22Rv1 (cell line): ENCODE results near the gene HIGD1A.

Experiments
- H3K27ac ChIP-seq: fragments of 450-650 bp; 2 replicates; pipeline ENCODE4 v1.5.1; 2017
- CTCF ChIP-seq: fragments of 450-650 bp; IDR thresholded peaks from 2 replicates; pipeline ENCODE4 v1.5.1; 2017; ENCODE audit warnings: mild to moderate bottlenecking
- ZFX ChIP-seq: fragments of 450-650 bp; IDR thresholded peaks from 2 replicates; pipeline ENCODE4 v1.6.1; 2017; ENCODE audit warnings: antibody characterized with exemption, borderline replicate concordance

The HIGD1A gene

DNA sequence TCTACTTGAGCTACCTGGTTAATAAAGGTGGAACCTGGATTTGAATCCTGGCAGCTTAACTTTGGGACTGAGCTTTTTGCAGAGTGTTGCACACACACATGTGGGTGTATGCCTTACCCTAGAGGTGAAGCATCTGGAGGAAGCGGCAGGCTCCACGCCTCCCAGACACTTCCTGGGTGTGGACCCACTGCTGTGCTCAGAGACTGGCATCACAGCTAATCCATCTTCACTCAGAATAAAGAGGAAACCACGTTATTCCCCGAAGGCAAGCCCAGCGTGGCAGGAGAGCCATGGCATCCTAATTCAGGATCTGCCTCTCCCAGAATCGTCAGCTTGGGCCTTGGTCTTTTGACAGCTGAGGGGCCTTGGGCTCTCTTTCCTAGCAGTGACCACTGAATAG, 56.7 kb downstream of the HIGD1A start:
- no peak overlapping the region for H3K27ac ChIP-seq
- TF ChIP-seq ZFX (no peak), CTCF (no peak)

GRCh38 chr3:42746455-42747450, 57.5 kb downstream of the HIGD1A start:
- H3K27ac ChIP-seq: peak overlapping the region; percentile 35; the same call in 1 of the 2 replicates
- TF ChIP-seq ZFX (no peak), CTCF (no peak)

DNA sequence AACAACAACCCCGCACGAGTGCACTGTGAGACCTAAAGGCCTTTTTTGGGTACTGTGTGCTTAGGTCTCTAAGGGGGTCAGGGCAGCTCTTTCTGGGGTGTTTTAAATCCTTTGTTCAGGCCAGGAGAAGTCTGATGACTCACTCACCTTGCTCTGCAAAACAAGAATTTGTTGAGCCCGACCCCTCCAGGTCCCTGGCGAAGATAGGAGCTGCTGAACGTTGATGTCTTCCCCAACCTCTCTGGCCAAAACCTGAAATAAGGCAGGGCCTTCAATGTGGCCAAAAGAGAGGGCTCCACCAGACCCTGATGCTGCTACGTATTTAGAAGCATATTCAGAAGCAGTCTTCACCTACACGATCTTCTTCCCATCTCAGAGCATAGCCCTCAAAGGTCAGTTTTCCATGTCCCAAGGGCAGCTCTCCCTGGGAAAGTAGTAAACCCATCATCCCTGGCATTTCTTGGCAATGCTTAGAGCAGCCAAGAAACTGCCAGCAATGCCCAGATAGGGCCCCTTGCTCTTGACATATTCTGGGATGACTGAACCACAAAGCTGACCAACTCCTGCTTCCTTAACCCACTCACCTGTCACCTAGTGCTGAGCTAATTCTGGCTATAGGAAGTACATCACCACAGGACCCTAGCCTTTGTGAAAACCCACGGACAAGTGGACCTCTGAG, 58.4 kb downstream of the HIGD1A start:
- peak overlapping the region; percentile 35; the same call in 1 of the 2 replicates for H3K27ac ChIP-seq
- no peak for TF ChIP-seq ZFX
- TF ChIP-seq CTCF: no peak

GRCh38 chr3:42745291-42745745, 59.0 kb downstream of the HIGD1A start:
- H3K27ac ChIP-seq: no peak overlapping the region
- TF ChIP-seq CTCF (no peak), ZFX (no peak)

DNA sequence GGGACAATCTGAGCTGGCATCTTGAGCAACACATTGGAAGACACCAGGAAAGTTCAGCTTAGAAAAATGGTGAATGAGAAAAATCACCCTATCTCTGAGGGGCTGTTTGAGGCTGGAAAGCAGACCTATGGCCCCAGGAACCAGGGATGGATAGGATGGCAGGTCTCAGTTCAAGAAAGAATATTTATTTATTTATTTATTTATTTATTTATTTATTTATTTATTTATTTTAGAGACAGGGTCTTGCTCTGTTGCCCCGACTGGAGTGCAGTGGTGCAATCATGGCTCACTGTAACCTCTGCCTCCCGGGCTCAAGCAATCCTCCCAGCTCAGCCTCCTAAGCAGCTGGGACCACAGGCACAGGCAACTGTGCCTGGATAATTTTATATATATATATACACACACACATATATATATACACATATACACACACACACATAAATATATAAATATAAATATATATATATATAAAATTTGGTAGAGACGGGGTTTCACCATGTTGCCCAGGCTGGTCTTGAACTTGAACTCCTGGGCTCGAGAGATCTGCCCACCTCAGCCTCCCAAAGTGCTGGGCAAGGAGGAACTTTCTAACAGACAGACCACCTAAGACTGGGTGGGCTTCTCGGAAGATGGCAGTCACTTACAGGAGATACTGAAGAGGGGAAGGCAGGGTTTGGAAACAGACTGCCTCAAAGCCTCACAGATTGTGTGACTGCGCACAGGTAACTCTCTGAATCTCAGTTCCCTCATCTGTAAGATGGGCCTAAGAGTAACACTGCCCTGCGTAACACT, 60.9 kb downstream of the HIGD1A start:
- no peak for TF ChIP-seq ZFX
- no peak overlapping the region for H3K27ac ChIP-seq

GRCh38 chr3:42742688-42743087, 61.6 kb downstream of the HIGD1A start:
- no peak overlapping the region for H3K27ac ChIP-seq
- TF ChIP-seq ZFX: no peak
- no peak for TF ChIP-seq CTCF

- H3K27ac ChIP-seq: no peak overlapping the region
- TF ChIP-seq CTCF: no peak
These were observed 62.0 kb downstream of the HIGD1A start for GRCh38 chr3:42742259-42742658.
